ENCODE data around the gene TFDP2.

- TF ChIP-seq POLR2A (IDR thresholded peaks at IDR 0.05), result no peak
- no peak for TF ChIP-seq CTCF (IDR thresholded peaks at IDR 0.05)
- no peak for TF ChIP-seq EP300 (IDR thresholded peaks at IDR 0.05)
- TF ChIP-seq POLR2AphosphoS5 (IDR thresholded peaks at IDR 0.05), result no peak
These were observed 44.6 kb downstream of the TFDP2 start for GRCh38 chr3:142104763-142105162.

Measured in suprapubic skin (tissue), 4 donors.